ENCODE measurements around the gene CCL25.
"Not testable (repeated sequence)": the region's sequence is repeated elsewhere in the genome, so short reads cannot be mapped to it uniquely, and the experiment has no call there.

CCL25 gene

GRCh38 chr19:8087876-8088275 is 35.3 kb downstream of the CCL25 start:
- DNase-seq, result no peak

- no peak for DNase-seq
These were observed 36.4 kb downstream of the CCL25 start for GRCh38 chr19:8088752-8089663.

DNA sequence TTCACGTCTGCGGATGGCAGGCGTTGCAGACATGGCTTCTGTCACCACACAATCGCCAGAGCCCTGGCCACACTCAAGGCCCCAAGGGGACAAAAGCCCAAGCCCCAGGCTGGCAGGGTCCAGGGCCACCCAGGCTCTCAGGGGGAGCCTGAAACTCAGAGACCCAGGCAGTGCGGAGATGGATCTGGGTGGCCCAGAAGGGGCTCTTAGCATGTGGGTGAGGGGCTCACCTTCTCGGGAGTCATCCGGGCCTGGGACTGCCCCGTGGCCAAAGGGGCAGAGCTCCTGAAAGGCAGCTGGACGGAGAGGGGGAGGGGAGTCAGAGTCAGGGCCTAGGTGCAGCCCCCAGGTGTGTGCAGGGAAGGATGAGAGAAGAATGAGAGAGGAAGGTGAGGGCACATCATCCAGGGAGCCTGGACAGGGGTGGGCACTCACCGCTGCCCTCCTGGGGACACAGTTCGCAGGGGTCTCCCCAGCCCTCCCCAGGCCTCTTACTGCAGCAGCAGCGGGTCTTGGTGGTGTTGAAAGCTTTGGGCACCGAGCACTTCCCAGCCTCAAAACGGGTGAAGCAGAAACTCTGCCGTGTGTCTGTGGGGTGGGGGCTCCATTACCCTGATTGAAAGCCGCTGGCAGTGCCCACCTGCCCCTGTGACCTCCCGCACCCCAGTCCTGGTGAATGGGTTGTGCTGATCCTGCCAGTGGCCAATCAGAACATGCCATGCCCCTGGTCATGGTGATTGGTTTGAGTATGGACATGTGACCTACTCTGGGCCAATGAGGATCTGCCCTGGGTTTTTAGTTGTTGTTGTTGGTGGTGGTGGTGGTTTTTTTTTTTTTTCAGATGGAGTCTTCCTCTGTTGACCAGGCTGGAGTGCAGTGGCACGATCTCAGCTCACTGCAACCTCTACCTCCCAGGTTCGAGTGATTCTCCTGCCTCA is 37.4 kb downstream of the CCL25 start:
- DNase-seq, result no peak

DNA sequence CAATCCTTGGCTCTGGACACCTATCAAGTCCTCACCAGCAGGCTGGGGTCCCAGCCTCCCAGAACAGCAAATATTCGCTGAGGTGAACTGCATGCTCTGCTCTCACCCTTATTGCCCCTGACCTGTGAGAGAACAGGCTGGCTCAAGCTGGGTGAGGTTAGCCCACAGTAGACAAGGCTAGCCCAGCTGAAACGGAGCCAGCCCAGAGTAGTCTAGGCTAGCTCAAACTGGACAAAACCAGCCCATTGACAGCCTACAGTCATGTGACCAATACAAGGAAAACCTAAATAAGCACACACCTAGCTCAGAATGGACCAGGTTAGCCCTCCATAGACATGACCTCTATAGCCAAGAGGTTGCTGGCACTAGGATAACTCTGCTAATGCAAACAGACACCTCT is 38.4 kb downstream of the CCL25 start:
- no peak for DNase-seq

GRCh38 chr19:8093740-8094139 is 41.2 kb downstream of the CCL25 start:
- DNase-seq, result no peak

- DNase-seq, result no peak
These were observed 41.8 kb downstream of the CCL25 start for GRCh38 chr19:8094336-8094735.

GRCh38 chr19:8095354-8095886 is 42.9 kb downstream of the CCL25 start:
- no peak for DNase-seq

- DNase-seq, result no peak
These were observed 43.5 kb downstream of the CCL25 start for GRCh38 chr19:8096071-8096470.

DNA sequence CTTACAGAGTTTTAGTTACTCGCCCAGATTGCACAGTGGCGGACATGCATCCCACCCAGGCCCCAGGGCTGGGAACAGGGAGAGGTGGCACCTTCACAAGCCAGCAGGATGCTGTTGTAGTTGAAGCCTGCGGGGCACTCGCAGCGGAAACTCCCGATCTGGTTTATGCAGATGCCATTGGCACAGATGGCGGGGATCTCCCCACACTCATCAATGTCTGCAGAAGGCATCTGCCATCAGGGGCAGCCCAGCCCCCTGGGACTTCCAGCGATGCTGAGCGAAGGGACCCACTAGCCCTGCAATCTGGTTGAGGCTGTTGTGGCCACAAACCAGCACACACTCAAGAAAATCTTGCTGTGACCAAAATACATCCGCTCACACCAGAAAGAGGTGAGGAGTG is 44.6 kb downstream of the CCL25 start:
- DNase-seq, result no peak

GRCh38 chr19:8097681-8098567 is 45.4 kb downstream of the CCL25 start:
- DNase-seq, result no peak

DNA sequence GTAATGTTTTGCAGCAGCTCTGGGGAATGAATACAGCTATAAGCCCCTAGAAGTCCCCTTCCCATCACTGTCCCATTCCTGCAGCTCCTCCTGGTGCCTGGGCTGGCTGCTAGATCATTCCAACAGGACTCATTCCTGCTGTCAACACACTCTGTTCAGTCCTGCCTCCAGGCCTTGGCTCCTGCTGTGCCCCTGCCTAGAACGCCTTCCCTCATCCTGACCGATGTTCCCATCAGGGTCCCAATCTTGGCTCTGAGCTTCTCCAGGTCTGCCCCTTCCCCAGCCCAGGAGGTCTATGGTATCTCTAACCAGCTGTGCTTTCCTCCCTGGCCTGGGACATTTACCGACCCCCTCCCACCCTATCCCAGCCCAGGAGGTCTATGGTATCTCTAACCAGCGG is 48.8 kb downstream of the CCL25 start:
- no peak for DNase-seq

DNA sequence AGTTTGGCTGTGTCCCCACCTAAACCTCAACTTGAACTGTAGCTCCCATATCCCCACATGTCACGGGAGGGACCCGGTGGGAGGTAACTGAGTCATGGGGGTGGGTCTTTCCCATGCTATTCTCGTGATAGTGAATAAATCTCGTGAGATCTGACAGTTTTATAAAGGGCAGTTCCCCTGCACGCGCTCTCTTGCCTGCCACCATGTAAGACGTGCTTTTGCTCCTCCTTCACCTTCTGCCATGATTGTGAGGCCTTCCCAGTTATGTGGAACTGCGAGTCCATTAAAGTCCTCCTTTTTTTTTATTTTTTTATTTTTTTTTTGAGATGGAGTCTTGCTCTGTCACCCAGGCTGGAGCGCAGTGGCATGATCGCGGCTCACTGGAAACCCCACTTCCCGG is 49.4 kb downstream of the CCL25 start:
- not testable (repeated sequence) for DNase-seq

DNA sequence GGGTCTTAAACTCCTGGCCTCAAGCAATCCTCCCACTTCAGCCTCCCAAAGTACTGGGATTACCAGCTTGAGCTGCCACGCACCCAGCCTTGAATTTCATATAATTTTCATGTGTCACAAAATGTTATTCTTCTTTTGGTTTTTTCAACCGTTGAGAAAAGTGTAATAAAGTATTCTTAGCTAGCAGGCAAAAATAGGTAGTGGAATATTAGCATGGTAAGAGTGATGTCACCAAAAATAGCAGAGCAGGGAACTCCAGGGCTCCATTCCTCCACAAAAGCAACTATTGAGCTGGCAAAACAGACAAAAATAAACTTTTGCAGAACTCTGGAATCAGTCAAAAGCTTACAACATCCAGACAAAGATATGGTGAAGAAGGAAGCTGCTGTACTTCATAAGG is 52.9 kb downstream of the CCL25 start:
- no peak for DNase-seq

DNA sequence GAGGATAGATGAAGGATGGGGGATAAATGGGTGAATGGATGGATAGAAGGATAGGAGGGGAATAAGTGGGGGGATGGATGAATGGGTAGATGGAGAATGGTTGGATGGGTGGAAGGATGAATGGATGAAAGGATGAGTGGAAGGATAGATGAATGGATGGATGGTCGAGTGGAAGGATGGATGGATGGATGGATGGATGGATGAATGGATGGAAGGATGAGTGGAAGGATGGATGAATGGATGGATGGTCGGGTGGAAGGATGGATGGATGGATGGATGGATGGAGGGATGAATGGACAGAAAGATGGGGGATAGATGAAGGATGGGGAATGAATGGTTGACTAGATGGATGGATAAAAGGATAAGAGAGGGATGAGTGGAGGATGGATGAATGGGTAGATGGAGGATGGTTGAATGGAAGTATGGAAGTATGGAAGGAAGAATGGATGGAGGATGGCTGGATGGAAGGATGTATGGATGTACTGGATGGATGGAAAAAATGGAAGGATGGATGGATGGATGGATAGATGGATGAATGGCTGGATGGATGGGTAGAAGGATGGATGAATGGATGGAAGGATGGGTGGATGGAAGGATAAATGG is 54.8 kb downstream of the CCL25 start:
- no peak for DNase-seq

DNA sequence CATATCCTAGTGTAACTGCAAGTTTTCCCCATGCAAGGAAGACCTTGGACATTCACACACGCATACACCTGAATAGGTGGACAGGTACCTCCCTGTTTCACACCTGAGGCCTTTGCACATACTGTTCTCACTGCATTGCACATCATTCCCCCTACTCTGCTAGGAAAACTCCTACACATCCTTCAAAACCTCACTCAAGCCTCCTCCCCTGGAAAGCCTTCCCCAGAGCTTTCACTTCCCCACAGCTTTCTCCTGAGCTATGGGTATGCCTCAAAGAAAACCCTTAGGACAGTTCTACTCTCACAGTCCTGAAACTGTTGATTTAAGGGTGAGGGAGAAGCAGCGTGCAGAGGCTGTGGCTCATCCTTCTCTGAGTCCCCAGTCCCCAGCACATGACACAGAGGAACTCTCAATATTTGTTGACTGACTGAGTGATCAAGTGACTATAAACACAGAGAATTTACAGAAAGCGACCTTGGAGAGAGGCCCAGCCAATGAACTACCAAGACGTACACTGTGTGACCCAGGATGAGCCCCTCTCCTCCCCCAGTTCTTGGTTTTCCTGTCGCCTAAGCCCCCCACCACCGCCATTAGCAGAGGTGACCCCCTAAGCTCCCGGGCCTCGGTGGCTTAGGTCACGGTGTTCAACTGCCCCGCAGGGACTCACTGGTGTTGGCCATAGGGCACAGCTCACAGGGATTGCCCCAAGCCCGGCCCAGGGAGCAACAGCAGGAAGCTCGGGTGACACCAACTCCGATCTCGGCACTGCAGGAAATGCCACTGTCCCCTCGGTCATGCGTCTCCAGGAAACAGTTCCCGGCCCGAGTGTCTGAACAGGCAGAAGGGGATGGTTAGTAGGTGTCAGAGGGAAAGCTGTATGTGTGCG is 56.2 kb downstream of the CCL25 start:
- no peak for DNase-seq

DNA sequence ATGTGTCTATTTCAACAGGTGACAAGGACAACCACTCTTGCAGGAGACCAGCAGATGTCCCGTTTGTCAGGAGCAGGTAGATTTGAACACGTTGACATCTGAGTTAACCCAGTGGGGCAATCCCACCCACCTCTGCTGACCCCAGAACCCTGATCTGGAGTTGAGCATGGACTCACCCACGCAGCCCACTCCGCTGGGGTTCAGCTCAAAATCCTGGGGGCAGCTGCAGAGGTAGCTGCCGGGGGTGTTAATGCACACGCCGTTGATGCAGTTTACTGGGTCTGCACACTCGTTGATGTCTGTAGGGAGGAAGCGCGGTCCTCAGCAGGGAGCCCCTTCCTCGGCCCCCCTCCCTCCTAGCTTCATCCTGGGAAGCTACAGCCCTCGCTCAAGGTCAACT is 56.9 kb downstream of the CCL25 start:
- DNase-seq, result no peak

DNA sequence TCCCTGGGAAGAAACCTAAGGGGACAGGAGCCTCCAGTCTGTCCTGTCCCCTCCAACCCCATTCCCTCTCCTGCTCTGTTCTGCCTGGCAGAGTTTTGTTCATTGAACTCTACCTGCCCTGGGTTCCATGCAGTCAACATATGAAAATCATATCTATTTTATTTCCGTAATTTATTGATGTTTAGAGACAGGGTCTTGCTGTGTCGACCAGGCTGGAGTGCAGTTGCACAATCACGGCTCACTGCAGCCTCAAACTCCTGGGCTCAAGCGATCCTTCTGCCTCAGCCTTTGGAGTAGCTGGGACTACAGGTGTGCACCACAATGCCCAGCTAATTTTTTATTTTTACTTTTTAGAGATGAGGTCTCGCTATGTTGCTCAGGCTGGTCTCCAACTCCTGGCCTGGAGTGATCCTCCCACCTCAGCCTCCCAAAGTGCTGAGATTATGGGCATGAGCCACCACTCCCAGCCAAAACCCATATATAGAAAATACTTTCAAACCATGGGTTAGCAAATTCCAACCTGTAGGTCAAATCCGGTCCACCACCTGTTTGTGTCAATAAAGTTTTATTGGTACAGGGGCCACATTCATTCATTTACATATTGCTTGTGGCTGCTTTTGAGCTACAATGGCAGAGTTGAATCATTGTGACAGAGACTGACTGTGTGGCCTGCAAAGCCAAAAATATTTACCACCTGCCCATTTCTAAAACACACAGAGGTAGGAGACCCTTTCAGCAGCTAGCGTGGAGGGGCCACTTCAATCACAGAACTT is 57.5 kb downstream of the CCL25 start:
- no peak for DNase-seq

- DNase-seq, result no peak
These were observed 58.4 kb downstream of the CCL25 start for GRCh38 chr19:8110931-8111330.

GRCh38 chr19:8111376-8111775 is 58.8 kb downstream of the CCL25 start:
- no peak for DNase-seq
